ENCODE results near the gene WDR46. TPM values are rescaled to one million over a fixed set of nuclear protein-coding genes. Genes with fewer than 3 reads are reported as not detected.

The WDR46 gene
- total and polyA plus RNA-seq, 10 of the 15 experiments (the other 5 are each of a cell fraction or from before 2014, with no cell fraction given) = 10.1 to 147 (median 86.0) TPM

- peak overlapping the region; percentile 38; the same call in 1 of the 2 replicates for H3K4me3 ChIP-seq
- H3K9me3 ChIP-seq (replicated peaks; ENCODE audit: control insufficient read depth, insufficient read depth, low read length) = no peaks in the 10 kb centered on the region
- no peak for FAIRE-seq
- RAD21 ChIA-PET (ENCODE audit: unreplicated experiment) = interaction anchor here (0.9 to 2.8 kb wide), 14 partner anchors 8 to 304 kb away, joined by 3 to 22 read pairs (median 4); partner anchors contain the start of genes B3GALT4, ITPR3, PFDN6 and RGL2
- no peaks in the 10 kb centered on the region for H3K27me3 ChIP-seq (replicated peaks in 1 of 2; ENCODE audit: control insufficient read depth in 2 of 2, insufficient read depth in 2 of 2, low read length in 1 of 2)
- BruUV-seq (replicated peaks) = no TSS peak
- no peak overlapping the region for H3K27ac ChIP-seq (ENCODE audit: control insufficient read depth, insufficient read depth)
- H3K4me1 ChIP-seq (ENCODE audit: control insufficient read depth, insufficient read depth, low read length) = peaks cover 35% of the 10 kb centered on the region
- peak overlapping the region; percentile 75; the same call in 1 of the 2 replicates for H3K4me2 ChIP-seq (ENCODE audit: control insufficient read depth, insufficient read depth)
- CTCF ChIA-PET = interaction anchor here (0.8 to 2.7 kb wide), 7 partner anchors 16 to 109 kb away, joined by 3 to 19 read pairs (median 4); partner anchors contain the start of genes B3GALT4, CUTA and RING1
- TF ChIP-seq MEF2A (IDR thresholded peaks at IDR 0.05; ENCODE audit: insufficient read depth, low read depth, low read length) = no peak
- TF ChIP-seq SIN3A (IDR thresholded peaks at IDR 0.05; ENCODE audit: low read depth, low read length) = no peak
- TF ChIP-seq ZBTB4 (CRISPR knock-in tag; IDR thresholded peaks at IDR 0.05) = no peak
- no CpG with 5 or more reads among the region's 27 CpGs for WGBS (ENCODE audit: insufficient coverage, insufficient replicate concordance, low lambda C conversion rate, missing lambda C conversion rate)
- intact Hi-C loops (cut with micrococcal nuclease; ENCODE audit: unreplicated experiment) = loop anchor here (5.0 kb wide), 1 partner anchor 100 kb away; the partner anchor contains the start of gene CUTA
- H3K9ac ChIP-seq (ENCODE audit: control insufficient read depth, insufficient read depth, low read length) = no peak overlapping the region; the same call in 1 of the 2 replicates
- peaks cover 55% of the 10 kb centered on the region for H3K79me2 ChIP-seq (ENCODE audit: control insufficient read depth, insufficient read depth, low read length)
- no peak for ATAC-seq
- no peak for DNase-seq (ENCODE audit: low read depth, low spot score)
- H3K36me3 ChIP-seq (ENCODE audit: control insufficient read depth in 2 of 2, insufficient read depth in 2 of 2, low read length in 1 of 2) = peaks cover 12 to 16% of the 10 kb centered on the region in 2 experiments; a peak in 3 of 4 replicates
- SMC1A ChIA-PET (ENCODE audit: uncharacterized antibody, unreplicated experiment) = interaction anchor here (0.9 to 1.5 kb wide), 4 partner anchors 18 to 114 kb away, joined by 3 to 13 read pairs (median 6); partner anchors contain the start of genes PFDN6 and WDR46
- H4K20me1 ChIP-seq (ENCODE audit: control insufficient read depth, insufficient read depth) = 0 out of 2 replicates have a peak, but pooled peaks cover 3% of the 10 kb centered on the region
- POLR2A ChIA-PET = interaction anchor here (0.5 to 2.0 kb wide), 16 partner anchors 16 to 1323 kb away, joined by 3 to 12 read pairs (median 5); partner anchors contain the start of genes B3GALT4, HLA-DPA1, HLA-DPB1 and HSD17B8
- in situ Hi-C loops (cut with MboI) = no loop called here
- no peak overlapping the region for H2AFZ ChIP-seq (ENCODE audit: control insufficient read depth, low read depth, low read length)
These were observed 28.3 kb upstream of the WDR46 start for GRCh38 chr6:33317419-33317668.

All from GM12878 (cell line).